RWPE1 (cell line): Measurements from ENCODE around the gene POU2F3.

Experiments
- CTCF ChIA-PET: fragments of 350-600 bp; sonication (Branson Sonifier 250); formaldehyde crosslinking; extraction: SDS; loops from one replicate; lab custom pipeline; 2021; lab: Yijun Ruan, JAX
- POLR2A ChIA-PET: fragments of 400-600 bp; formaldehyde crosslinking; extraction: SDS; loops from one replicate; lab custom pipeline; 2020; ENCODE audit warnings: antibody characterized with exemption; ENCODE audit not compliant: low non-redundant PET; lab: Yijun Ruan, JAX
- DNase-seq: peaks from one replicate; pipeline ENCODE4 v3.0.0; 2012; ENCODE audit warnings: low spot score
- H3K27ac ChIP-seq: fragments of 450-650 bp; 2 replicates; pipeline ENCODE4 v1.5.1; 2017
- CTCF ChIP-seq: fragments of 450-650 bp; conservative IDR thresholded peaks from 2 replicates; pipeline ENCODE4 v1.5.1; 2017; ENCODE audit warnings: low read depth, mild to moderate bottlenecking

Gene POU2F3

GRCh38 chr11:120256178-120256577 lies 16.2 kb downstream of the POU2F3 start:
- no peak for TF ChIP-seq CTCF
- POLR2A ChIA-PET = no interaction called here
- CTCF ChIA-PET = no interaction called here
- no peak overlapping the region for H3K27ac ChIP-seq
- no peak for DNase-seq

GRCh38 chr11:120256779-120257178 lies 16.8 kb downstream of the POU2F3 start:
- DNase-seq = no peak
- ChIA-PET CTCF (interaction anchor here (0.7 kb wide), 1 partner anchor 892 kb away, joined by 3 read pairs; no protein-coding TSS in a partner anchor), POLR2A (no interaction called here)
- H3K27ac ChIP-seq = no peak overlapping the region
- TF ChIP-seq CTCF = no peak

GRCh38 chr11:120257346-120257745 lies 17.4 kb downstream of the POU2F3 start:
- ChIA-PET POLR2A (no interaction called here), CTCF (no interaction called here)
- DNase-seq = no peak
- no peak for TF ChIP-seq CTCF
- no peak overlapping the region for H3K27ac ChIP-seq

- POLR2A ChIA-PET = no interaction called here
- CTCF ChIA-PET = interaction anchor here (0.6 to 1.1 kb wide), 2 partner anchors 41 to 330 kb away, joined by 3 to 5 read pairs; no protein-coding TSS in a partner anchor
- TF ChIP-seq CTCF = no peak
- H3K27ac ChIP-seq = no peak overlapping the region
- no peak for DNase-seq
Observed at GRCh38 chr11:120258661-120259060, 18.7 kb downstream of the POU2F3 start.

GRCh38 chr11:120259241-120259640 lies 19.3 kb downstream of the POU2F3 start:
- no peak for DNase-seq
- no peak overlapping the region for H3K27ac ChIP-seq
- ChIA-PET POLR2A (no interaction called here), CTCF (interaction anchor here (0.6 kb wide), 1 partner anchor 330 kb away, joined by 3 read pairs; no protein-coding TSS in a partner anchor)
- TF ChIP-seq CTCF = no peak

- DNase-seq = no peak
- no peak for TF ChIP-seq CTCF
- ChIA-PET POLR2A (no interaction called here), CTCF (interaction anchor here (1.3 kb wide), 1 partner anchor 12 kb away, joined by 3 read pairs; no protein-coding TSS in a partner anchor)
- H3K27ac ChIP-seq = no peak overlapping the region
Observed at GRCh38 chr11:120259988-120260565, 20.1 kb downstream of the POU2F3 start.
